Measurements from ENCODE around the gene PUS1. TPM values are rescaled to one million over a fixed set of nuclear protein-coding genes. Genes with fewer than 3 reads are reported as not detected.
"Not testable (repeated sequence)": the region's sequence is repeated elsewhere in the genome, so short reads cannot be mapped to it uniquely, and the experiment has no call there.

The PUS1 gene
- total RNA-seq, 3 donors from 2014 or later, result 21.0 to 28.3 (median 22.9) TPM

GRCh38 chr12:131959116-131959515, 30.0 kb downstream of the PUS1 start:
- no peak for ATAC-seq
- no peak for DNase-seq
- Histone ChIP-seq H3K9me3 (no peaks in the 10 kb centered on the region), H3K4me1 (ENCODE audit: low read depth) (peaks cover 12% of the 10 kb centered on the region), H3K36me3 (ENCODE audit: low read depth) (no peaks in the 10 kb centered on the region), H3K4me3 (no peak overlapping the region)
- no peak for TF ChIP-seq CTCF (IDR thresholded peaks at IDR 0.05)
- intact Hi-C loops (cut with DNase I, micrococcal nuclease), result no loop called here

- Histone ChIP-seq H3K4me1 (ENCODE audit: low read depth) (peaks cover 12% of the 10 kb centered on the region), H3K36me3 (ENCODE audit: low read depth) (no peaks in the 10 kb centered on the region), H3K4me3 (no peak overlapping the region), H3K9me3 (no peaks in the 10 kb centered on the region)
- TF ChIP-seq CTCF (IDR thresholded peaks at IDR 0.05), result no peak
- DNase-seq (no peak), ATAC-seq (no peak)
- intact Hi-C loops (cut with DNase I, micrococcal nuclease), result no loop called here
Measured at GRCh38 chr12:131959641-131960589, 30.8 kb downstream of the PUS1 start.

- H3K9me3 ChIP-seq; intact Hi-C loops (cut with DNase I, micrococcal nuclease): not testable (repeated sequence)
- H3K4me1 ChIP-seq (ENCODE audit: low read depth), result peaks cover 12% of the 10 kb centered on the region
Measured at GRCh38 chr12:131960590-131961325, 31.7 kb downstream of the PUS1 start.

GRCh38 chr12:131961328-131961727, 32.3 kb downstream of the PUS1 start:
- DNase-seq; ATAC-seq; H3K4me1 ChIP-seq (ENCODE audit: low read depth); H3K36me3 ChIP-seq (ENCODE audit: low read depth); H3K4me3 ChIP-seq; intact Hi-C loops (cut with DNase I, micrococcal nuclease); H3K9me3 ChIP-seq: not testable (repeated sequence)

More at GRCh38 chr12:131960590-131961325, 31.7 kb downstream of the PUS1 start:
- not testable (repeated sequence) for H3K36me3 ChIP-seq (ENCODE audit: low read depth); H3K4me3 ChIP-seq; DNase-seq; ATAC-seq

GRCh38 chr12:131962069-131962468, 33.0 kb downstream of the PUS1 start:
- TF ChIP-seq CTCF (IDR thresholded peaks at IDR 0.05), result no peak
- peaks cover under 1% of the 10 kb centered on the region for H3K4me1 ChIP-seq (ENCODE audit: low read depth)
- no peak for DNase-seq
- no peak overlapping the region for H3K4me3 ChIP-seq
- H3K9me3 ChIP-seq, result no peaks in the 10 kb centered on the region
- no peaks in the 10 kb centered on the region for H3K36me3 ChIP-seq (ENCODE audit: low read depth)
- intact Hi-C loops (cut with DNase I, micrococcal nuclease), result no loop called here
- ATAC-seq, result no peak

- no peaks in the 10 kb centered on the region for H3K36me3 ChIP-seq (ENCODE audit: low read depth)
- intact Hi-C loops (cut with DNase I, micrococcal nuclease), result no loop called here
- no peak for DNase-seq
- no peak for ATAC-seq
- H3K4me3 ChIP-seq, result no peak overlapping the region
- no peaks in the 10 kb centered on the region for H3K9me3 ChIP-seq
- no peak for TF ChIP-seq CTCF (IDR thresholded peaks at IDR 0.05)
- no peaks in the 10 kb centered on the region for H3K4me1 ChIP-seq (ENCODE audit: low read depth)
Measured at GRCh38 chr12:131963381-131963780, 34.3 kb downstream of the PUS1 start.

Measured in mucosa of descending colon (tissue), 3 donors.